K562 (cell line): ENCODE results near the gene FCRL4. TPM values are rescaled to one million over a fixed set of nuclear protein-coding genes. Genes with fewer than 3 reads are reported as not detected.

Source experiments
- CSDE1 ChIP-seq, 2 experiments: fragments of 450-650 bp; IDR thresholded peaks; 2 replicates each; pipeline ENCODE4 v1.6.1; 2016; ENCODE audit warnings: mild to moderate bottlenecking in 1 of 2
- MAFK ChIP-seq: IDR thresholded peaks from 2 replicates; pipeline ENCODE4 v1.6.1; 2011; ENCODE audit warnings: low read length, improper control_type of control experiment
- MAZ ChIP-seq, 2 experiments: fragments of 450-650 bp in 1 of 2; sonication (generic) in 1 of 2; formaldehyde crosslinking; IDR thresholded peaks in 1 of 2; conservative IDR thresholded peaks in 1 of 2; 2 replicates each; pipeline versions ENCODE4 v1.4.0 to v1.5.0; 2020; ENCODE audit warnings: mild to moderate bottlenecking in 1 of 2, missing genetic modification reagents in 1 of 2
- MEF2D ChIP-seq: conservative IDR thresholded peaks from 2 replicates; pipeline ENCODE4 v1.6.1; 2016; ENCODE audit warnings: low read depth, missing genetic modification characterization, missing compliant biosample characterization
- REST ChIP-seq, 2 experiments: fragments of 450-650 bp; formaldehyde crosslinking in 1 of 2; IDR thresholded peaks; 2 replicates each; pipeline versions ENCODE4 v1.4.0 to v1.6.1; 2014 to 2020; ENCODE audit warnings: mild to moderate bottlenecking in 2 of 2, borderline replicate concordance in 1 of 2, low read depth in 1 of 2
- SMC3 ChIP-seq: conservative IDR thresholded peaks from 2 replicates; pipeline ENCODE4 v1.6.1; 2011; ENCODE audit warnings: low read depth, low read length, improper control_type of control experiment; ENCODE audit not compliant: insufficient read depth
- THAP12 ChIP-seq: fragments of 250-450 bp; sonication (Bioruptor Pico); IDR thresholded peaks from 2 replicates; pipeline ENCODE4 v1.9.0; 2021; ENCODE audit warnings: mild to moderate bottlenecking, inconsistent platforms
- YY1 ChIP-seq, 3 experiments: IDR thresholded peaks; 2 replicates each; pipeline ENCODE4 v1.6.1; 2011; ENCODE audit warnings: low read length in 2 of 3, mild to moderate bottlenecking in 2 of 3, moderate library complexity in 2 of 3, borderline replicate concordance in 1 of 3, control low read depth in 1 of 3, low read depth in 1 of 3; ENCODE audit not compliant: insufficient read depth in 3 of 3, insufficient replicate concordance in 2 of 3, control insufficient read depth in 1 of 3, insufficient read length in 1 of 3; ENCODE audit errors: extremely low read depth in 1 of 3
- polyA plus RNA-seq, 8 experiments: library from polyadenylated mRNA; depleted of rRNA in 4 of 8; stranded (reverse) in 5 of 8; unstranded in 3 of 8; fragments of >200 nt; fragmentation: Nextera tagmentation in 2 of 8; fragmentation: Illumina TruSeq in 1 of 8; extraction: Ambion mirVana in 2 of 8; extraction: Trizol in 1 of 8; gene quantifications; 2 replicates each; pipeline versions ENCODE4 v1.2.1 to v1.2.3, GENCODE V29; 2011 to 2014; ENCODE audit warnings: inconsistent platforms in 1 of 8, missing spikeins in 1 of 8
- total RNA-seq, 7 experiments: library from RNA; depleted of rRNA in 6 of 7; stranded (reverse); fragments of >200 nt in 6 of 7; fragmentation: Illumina TruSeq in 2 of 7; extraction: Trizol in 2 of 7; gene quantifications; 2 replicates each; pipeline versions ENCODE4 v1.2.1 to v1.2.3, GENCODE V29; 2011 to 2021; ENCODE audit warnings: low replicate concordance in 1 of 7
- TF ChIP-seq, protein P1 (sequence below): fragments of 250-450 bp; sonication (Bioruptor Pico); IDR thresholded peaks from 2 replicates; pipeline ENCODE4 v1.4.0; 2020; ENCODE audit warnings: mild to moderate bottlenecking, moderate library complexity, borderline replicate concordance

Gene FCRL4
- total and polyA plus RNA-seq, 9 of the 15 experiments (the other 6 are each of a cell fraction or from before 2014, with no cell fraction given), result not detected

DNA sequence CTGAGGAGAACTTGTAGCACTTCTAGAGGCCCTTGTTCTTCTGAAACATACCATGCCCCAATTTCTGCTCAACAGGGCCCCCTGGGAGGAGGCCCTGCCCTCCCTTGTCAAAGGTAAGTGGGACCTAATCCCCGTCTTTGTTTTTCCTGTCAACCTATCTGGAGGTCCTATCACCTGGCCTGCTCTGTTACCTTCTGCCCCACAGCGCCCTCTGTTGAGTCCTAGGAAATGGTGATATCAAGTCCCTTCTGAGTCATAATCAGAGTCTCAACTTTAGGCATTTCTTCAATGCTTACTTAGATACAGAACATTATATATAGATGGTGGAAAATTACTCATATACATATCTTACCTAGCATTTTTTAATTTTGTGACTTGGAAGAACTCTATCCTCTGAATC, 28.2 kb upstream of the FCRL4 start (continued):
- TF ChIP-seq CSDE1 (IDR thresholded peaks at IDR 0.05) (no peak), MAZ (CRISPR knock-in tag; conservative IDR thresholded peaks at IDR 0.05 in 1 of 2, IDR thresholded peaks at IDR 0.05 in 1 of 2) (no peak), YY1 (IDR thresholded peaks at IDR 0.05; ENCODE audit: borderline replicate concordance in 1 of 3, control insufficient read depth in 1 of 3, extremely low read depth in 1 of 3, insufficient read depth in 3 of 3, insufficient read length in 1 of 3, insufficient replicate concordance in 2 of 3, low read depth in 1 of 3, low read length in 2 of 3) (no peak), REST (IDR thresholded peaks at IDR 0.05; ENCODE audit: borderline replicate concordance) (peak; percentile 5; the same call in 1 of the 2 replicates), REST (CRISPR knock-in tag; IDR thresholded peaks at IDR 0.05; ENCODE audit: low read depth) (no peak), MAFK (no peak), MEF2D (tag) (no peak), THAP12 (no peak), SMC3 (0 out of 2 replicates have a peak, but pooled peaks have one; percentile 16)
- TF ChIP-seq, protein P1, sequence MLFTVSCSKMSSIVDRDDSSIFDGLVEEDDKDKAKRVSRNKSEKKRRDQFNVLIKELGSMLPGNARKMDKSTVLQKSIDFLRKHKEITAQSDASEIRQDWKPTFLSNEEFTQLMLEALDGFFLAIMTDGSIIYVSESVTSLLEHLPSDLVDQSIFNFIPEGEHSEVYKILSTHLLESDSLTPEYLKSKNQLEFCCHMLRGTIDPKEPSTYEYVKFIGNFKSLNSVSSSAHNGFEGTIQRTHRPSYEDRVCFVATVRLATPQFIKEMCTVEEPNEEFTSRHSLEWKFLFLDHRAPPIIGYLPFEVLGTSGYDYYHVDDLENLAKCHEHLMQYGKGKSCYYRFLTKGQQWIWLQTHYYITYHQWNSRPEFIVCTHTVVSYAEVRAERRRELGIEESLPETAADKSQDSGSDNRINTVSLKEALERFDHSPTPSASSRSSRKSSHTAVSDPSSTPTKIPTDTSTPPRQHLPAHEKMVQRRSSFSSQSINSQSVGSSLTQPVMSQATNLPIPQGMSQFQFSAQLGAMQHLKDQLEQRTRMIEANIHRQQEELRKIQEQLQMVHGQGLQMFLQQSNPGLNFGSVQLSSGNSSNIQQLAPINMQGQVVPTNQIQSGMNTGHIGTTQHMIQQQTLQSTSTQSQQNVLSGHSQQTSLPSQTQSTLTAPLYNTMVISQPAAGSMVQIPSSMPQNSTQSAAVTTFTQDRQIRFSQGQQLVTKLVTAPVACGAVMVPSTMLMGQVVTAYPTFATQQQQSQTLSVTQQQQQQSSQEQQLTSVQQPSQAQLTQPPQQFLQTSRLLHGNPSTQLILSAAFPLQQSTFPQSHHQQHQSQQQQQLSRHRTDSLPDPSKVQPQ (CRISPR knock-in tag), result no peak
